ENCODE data around the gene TSC2.

Gene TSC2

DNA sequence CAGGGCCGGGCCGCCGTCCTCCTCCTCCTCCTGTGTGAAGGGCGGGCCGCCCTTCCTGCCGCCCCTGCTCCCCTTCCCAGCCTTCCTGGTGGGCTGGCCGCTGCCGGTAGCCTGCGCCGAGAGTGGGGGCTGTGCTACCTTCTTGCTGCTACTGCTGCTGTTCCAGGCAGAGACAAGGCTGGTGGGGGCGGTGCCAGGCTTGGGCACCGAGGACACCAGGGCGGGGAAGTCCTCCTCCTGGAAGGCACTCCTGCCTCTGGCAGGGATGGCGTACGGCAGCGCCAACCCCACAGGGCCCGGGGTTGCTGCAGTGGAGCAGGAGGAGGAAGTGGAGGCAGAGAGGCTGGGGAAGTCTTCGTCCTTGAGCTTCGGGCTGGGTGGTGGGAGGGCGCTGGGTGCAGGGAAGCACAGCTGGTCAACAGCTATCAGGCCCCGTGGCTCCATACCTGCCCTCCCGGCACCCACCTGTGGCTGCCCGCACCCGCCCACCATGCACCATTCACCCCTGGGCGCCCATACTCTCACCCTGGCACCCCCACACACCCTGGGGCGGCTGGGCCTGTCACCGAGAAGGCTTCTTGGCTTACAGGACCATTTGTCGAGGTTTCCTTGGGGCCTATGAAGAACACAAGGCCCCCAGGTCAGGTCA lies 47.8 kb upstream of the TSC2 start:
- Histone ChIP-seq H3K18ac (ENCODE audit: low read length) (no peak overlapping the region), H3K4me1 (ENCODE audit: control insufficient read depth in 2 of 2, insufficient read depth in 1 of 2, low read depth in 1 of 2, low read length in 2 of 2) (peaks cover 11 to 13% of the 10 kb centered on the region in 2 donors), H3K27ac (replicated peaks; ENCODE audit: low read length) (no peak overlapping the region), H3K4me3 (ENCODE audit: low read length in 2 of 2) (no peak overlapping the region), H3K14ac (ENCODE audit: low read length) (peak overlapping the region; percentile 2), H3K27me3 (ENCODE audit: control insufficient read depth in 3 of 3, insufficient read depth in 3 of 3, low read depth in 1 of 3, low read length in 3 of 3) (no peaks in the 10 kb centered on the region), H3K4ac (ENCODE audit: low read length) (no peak overlapping the region), H2BK12ac (ENCODE audit: low read length) (no peak overlapping the region), H2BK15ac (ENCODE audit: low read length) (no peak overlapping the region), H4K8ac (ENCODE audit: low read depth, low read length) (no peak overlapping the region), H3K9ac (ENCODE audit: low read depth, low read length, poor library complexity) (no peak overlapping the region), H2AFZ (ENCODE audit: low read length) (no peak overlapping the region), H2AK5ac (ENCODE audit: low read depth, low read length) (no peak overlapping the region), H4K91ac (ENCODE audit: low read depth, low read length, poor library complexity) (no peak overlapping the region), H3K9me3 (replicated peaks in 1 of 2; ENCODE audit: control insufficient read depth in 2 of 2, insufficient read depth in 1 of 2, low read depth in 1 of 2, low read length in 2 of 2) (no peaks in the 10 kb centered on the region), H3K4me2 (ENCODE audit: insufficient read depth, low read length, poor library complexity, severe bottlenecking) (no peak overlapping the region), H3K23ac (ENCODE audit: low read depth, low read length, poor library complexity) (peak overlapping the region; percentile 17), H2BK120ac (ENCODE audit: low read depth, low read length) (no peak overlapping the region), H3K79me1 (ENCODE audit: low read depth, low read length) (peaks cover 25% of the 10 kb centered on the region), H2BK5ac (ENCODE audit: low read length) (no peak overlapping the region), H3K36me3 (replicated peaks in 1 of 2; ENCODE audit: control insufficient read depth in 2 of 2, insufficient read depth in 2 of 2, low read length in 2 of 2) (peaks cover 41 to 73% of the 10 kb centered on the region in 2 donors)
- no peak for DNase-seq (ENCODE audit: low spot score)
- WGBS, 2 donors (ENCODE audit: extremely low coverage in 2 of 2, insufficient read length in 2 of 2, insufficient replicate concordance in 1 of 2) = no CpG with 5 or more reads among the region's 28 CpGs

- no peak overlapping the region for H3K9ac ChIP-seq (ENCODE audit: low read depth, low read length, poor library complexity)
- no peak overlapping the region for H2BK12ac ChIP-seq (ENCODE audit: low read length)
- no peak overlapping the region for H3K4me3 ChIP-seq (ENCODE audit: low read length in 2 of 2)
- H4K91ac ChIP-seq (ENCODE audit: low read depth, low read length, poor library complexity) = no peak overlapping the region
- DNase-seq (ENCODE audit: low spot score) = no peak
- H3K18ac ChIP-seq (ENCODE audit: low read length) = no peak overlapping the region
- peaks cover 28% of the 10 kb centered on the region for H3K79me1 ChIP-seq (ENCODE audit: low read depth, low read length)
- H3K4ac ChIP-seq (ENCODE audit: low read length) = no peak overlapping the region
- no peak overlapping the region for H2BK5ac ChIP-seq (ENCODE audit: low read length)
- peaks cover 11 to 13% of the 10 kb centered on the region in 2 donors for H3K4me1 ChIP-seq (ENCODE audit: control insufficient read depth in 2 of 2, insufficient read depth in 1 of 2, low read depth in 1 of 2, low read length in 2 of 2)
- WGBS, 2 donors (ENCODE audit: extremely low coverage in 2 of 2, insufficient read length in 2 of 2, insufficient replicate concordance in 1 of 2) = no CpG with 5 or more reads among the region's 19 CpGs
- H3K14ac ChIP-seq (ENCODE audit: low read length) = no peak overlapping the region
- H3K27me3 ChIP-seq (ENCODE audit: control insufficient read depth in 3 of 3, insufficient read depth in 3 of 3, low read depth in 1 of 3, low read length in 3 of 3) = no peaks in the 10 kb centered on the region
- H2AK5ac ChIP-seq (ENCODE audit: low read depth, low read length) = no peak overlapping the region
- no peaks in the 10 kb centered on the region for H3K9me3 ChIP-seq (replicated peaks in 1 of 2; ENCODE audit: control insufficient read depth in 2 of 2, insufficient read depth in 1 of 2, low read depth in 1 of 2, low read length in 2 of 2)
- H3K27ac ChIP-seq (replicated peaks; ENCODE audit: low read length) = no peak overlapping the region
- no peak overlapping the region for H2BK120ac ChIP-seq (ENCODE audit: low read depth, low read length)
- H3K4me2 ChIP-seq (ENCODE audit: insufficient read depth, low read length, poor library complexity, severe bottlenecking) = no peak overlapping the region
- H4K8ac ChIP-seq (ENCODE audit: low read depth, low read length) = no peak overlapping the region
- no peak overlapping the region for H2AFZ ChIP-seq (ENCODE audit: low read length)
- H2BK15ac ChIP-seq (ENCODE audit: low read length) = no peak overlapping the region
- H3K36me3 ChIP-seq (replicated peaks in 1 of 2; ENCODE audit: control insufficient read depth in 2 of 2, insufficient read depth in 2 of 2, low read length in 2 of 2) = peaks cover 41 to 73% of the 10 kb centered on the region in 2 donors
- H3K23ac ChIP-seq (ENCODE audit: low read depth, low read length, poor library complexity) = no peak overlapping the region
These were observed 46.8 kb upstream of the TSC2 start for GRCh38 chr16:2001035-2001434.

DNA sequence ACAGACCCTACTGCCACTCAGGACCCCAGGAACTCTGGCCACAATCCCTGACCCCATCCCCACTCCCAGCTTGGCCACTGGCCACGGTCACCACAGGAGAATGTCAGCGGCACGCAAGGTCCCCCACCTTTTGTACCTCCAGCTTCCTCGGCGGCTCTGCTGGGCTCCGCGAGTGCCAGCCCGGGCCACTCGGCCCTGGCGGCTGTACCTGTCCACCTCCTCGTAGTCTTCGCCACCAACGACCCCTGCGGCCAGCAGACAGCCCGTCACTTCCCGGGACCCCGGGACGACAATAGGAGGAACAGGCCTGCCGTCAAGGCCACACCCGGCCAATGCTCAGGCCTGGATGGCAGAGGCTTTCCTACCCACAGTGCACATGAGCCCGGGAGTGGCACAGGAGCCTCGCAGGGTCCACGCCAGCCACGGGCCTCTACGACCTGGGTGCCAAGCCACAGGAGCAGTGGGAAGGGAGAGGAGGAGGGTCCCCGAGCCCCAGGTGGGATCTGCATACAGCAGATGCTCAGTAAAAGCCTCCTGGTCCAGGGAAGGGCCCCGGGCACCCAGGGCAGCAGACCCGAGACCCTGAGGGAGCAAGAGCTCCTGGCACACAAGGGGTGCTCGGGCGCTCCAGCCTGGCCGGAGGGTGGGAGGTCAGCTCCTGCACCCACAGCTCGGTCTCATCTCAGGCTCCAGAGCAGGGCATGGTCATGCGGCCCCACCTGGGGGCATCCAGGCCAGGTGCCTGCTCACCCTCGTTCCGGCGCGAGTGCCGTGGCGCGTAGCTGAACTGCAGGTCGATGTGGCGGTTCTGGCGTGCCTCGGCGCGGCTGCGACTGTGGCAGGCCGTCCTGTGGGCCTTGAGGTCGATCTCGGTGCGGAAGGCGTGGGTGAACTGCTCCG lies 46.1 kb upstream of the TSC2 start:
- Histone ChIP-seq H2BK5ac (ENCODE audit: low read length) (no peak overlapping the region), H3K27me3 (ENCODE audit: control insufficient read depth in 3 of 3, insufficient read depth in 3 of 3, low read depth in 1 of 3, low read length in 3 of 3) (no peaks in the 10 kb centered on the region), H3K9ac (ENCODE audit: low read depth, low read length, poor library complexity) (peak overlapping the region; percentile 24), H3K4me3 (ENCODE audit: low read length in 2 of 2) (peak overlapping the region in 1 of 2 donors; percentile 59), H2BK12ac (ENCODE audit: low read length) (no peak overlapping the region), H3K9me3 (replicated peaks in 1 of 2; ENCODE audit: control insufficient read depth in 2 of 2, insufficient read depth in 1 of 2, low read depth in 1 of 2, low read length in 2 of 2) (no peaks in the 10 kb centered on the region), H4K8ac (ENCODE audit: low read depth, low read length) (peak overlapping the region; percentile 92), H2AK5ac (ENCODE audit: low read depth, low read length) (no peak overlapping the region), H4K91ac (ENCODE audit: low read depth, low read length, poor library complexity) (no peak overlapping the region), H3K4ac (ENCODE audit: low read length) (no peak overlapping the region), H3K18ac (ENCODE audit: low read length) (no peak overlapping the region), H3K23ac (ENCODE audit: low read depth, low read length, poor library complexity) (peak overlapping the region; percentile 43), H3K27ac (replicated peaks; ENCODE audit: low read length) (no peak overlapping the region), H3K14ac (ENCODE audit: low read length) (no peak overlapping the region), H2AFZ (ENCODE audit: low read length) (no peak overlapping the region), H3K4me1 (ENCODE audit: control insufficient read depth in 2 of 2, insufficient read depth in 1 of 2, low read depth in 1 of 2, low read length in 2 of 2) (peaks cover 11 to 13% of the 10 kb centered on the region in 2 donors), H2BK15ac (ENCODE audit: low read length) (no peak overlapping the region), H3K79me1 (ENCODE audit: low read depth, low read length) (peaks cover 34% of the 10 kb centered on the region), H2BK120ac (ENCODE audit: low read depth, low read length) (no peak overlapping the region), H3K36me3 (replicated peaks in 1 of 2; ENCODE audit: control insufficient read depth in 2 of 2, insufficient read depth in 2 of 2, low read length in 2 of 2) (peaks cover 41 to 72% of the 10 kb centered on the region in 2 donors), H3K4me2 (ENCODE audit: insufficient read depth, low read length, poor library complexity, severe bottlenecking) (no peak overlapping the region)
- DNase-seq (ENCODE audit: low spot score) = no peak
- WGBS, 2 donors (ENCODE audit: extremely low coverage in 2 of 2, insufficient read length in 2 of 2, insufficient replicate concordance in 1 of 2) = no CpG with 5 or more reads among the region's 53 CpGs
